Adrenal gland (tissue), 5 donors: ENCODE measurements around the gene POLD2.
A peak's percentile ranks its signal among the peaks of the same experiment; 100 is the strongest.

Source experiments
- CTCF ChIP-seq, 6 experiments: fragments of 450-650 bp in 4 of 6; fragments of 200-600 bp in 2 of 6; sonication (generic) in 1 of 6; IDR thresholded peaks; 1 replicate in 5 of 6; 2 replicates in 1 of 6; pipeline versions ENCODE4 v1.5.1 to v1.8.0; 2016 to 2021; ENCODE audit warnings: antibody characterized with exemption in 6 of 6, mild to moderate bottlenecking in 2 of 6, moderate library complexity in 1 of 6
- POLR2A ChIP-seq, 2 donors: fragments of 450-650 bp; IDR thresholded peaks; one replicate each; pipeline ENCODE4 v1.6.1; 2017; ENCODE audit warnings: antibody characterized with exemption in 2 of 2, mild to moderate bottlenecking in 2 of 2, moderate library complexity in 1 of 2
- donor health status: DM: no; HTN: no; CAD: no.

DNA sequence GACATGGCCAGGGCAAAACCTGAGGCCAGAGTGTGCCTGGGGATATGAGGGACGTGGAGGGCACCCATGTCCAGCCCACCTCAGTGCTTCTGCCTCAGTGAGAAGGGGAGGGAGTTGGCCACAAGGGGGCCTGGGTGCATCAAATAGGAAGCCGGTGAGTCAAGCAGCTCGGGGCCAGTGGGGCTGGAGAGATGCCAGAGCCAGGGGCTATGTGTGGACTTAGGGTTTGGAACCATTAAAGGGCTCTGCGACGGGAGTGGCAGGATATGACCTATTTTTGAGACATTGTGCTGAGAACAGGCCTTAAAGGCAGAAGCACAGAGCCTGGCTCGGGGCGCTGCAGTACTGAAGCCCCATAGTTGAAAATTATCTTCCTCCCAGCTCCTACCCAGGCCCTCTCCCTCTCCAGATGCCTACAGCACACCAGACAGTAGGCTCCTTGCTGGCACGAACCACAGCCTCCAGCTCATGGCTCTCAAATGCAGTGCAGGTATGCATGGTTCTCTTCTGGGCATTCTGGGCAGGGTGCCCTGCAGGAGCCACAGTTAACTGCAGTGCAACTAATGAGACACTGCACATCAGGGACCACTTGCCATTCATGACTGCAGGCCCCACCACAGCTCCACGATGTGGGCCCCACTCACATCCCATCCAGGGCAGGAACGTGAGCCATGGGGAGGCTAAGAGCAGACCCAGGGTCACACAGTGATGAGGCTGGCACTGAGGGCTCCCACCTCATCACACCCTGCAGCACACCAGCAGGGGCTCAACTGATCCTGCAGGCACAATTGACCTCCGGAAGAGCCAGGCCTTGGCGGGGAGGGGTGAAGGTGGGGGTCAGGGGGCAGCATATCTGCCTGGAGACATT is 50.8 kb downstream of the POLD2 start:
- TF ChIP-seq CTCF (IDR thresholded peaks at IDR 0.05) (peak; percentile 64 to 79 (median 69)), POLR2A (IDR thresholded peaks at IDR 0.05) (no peak)
